ENCODE results near the gene PPT2.

PPT2 gene

DNA sequence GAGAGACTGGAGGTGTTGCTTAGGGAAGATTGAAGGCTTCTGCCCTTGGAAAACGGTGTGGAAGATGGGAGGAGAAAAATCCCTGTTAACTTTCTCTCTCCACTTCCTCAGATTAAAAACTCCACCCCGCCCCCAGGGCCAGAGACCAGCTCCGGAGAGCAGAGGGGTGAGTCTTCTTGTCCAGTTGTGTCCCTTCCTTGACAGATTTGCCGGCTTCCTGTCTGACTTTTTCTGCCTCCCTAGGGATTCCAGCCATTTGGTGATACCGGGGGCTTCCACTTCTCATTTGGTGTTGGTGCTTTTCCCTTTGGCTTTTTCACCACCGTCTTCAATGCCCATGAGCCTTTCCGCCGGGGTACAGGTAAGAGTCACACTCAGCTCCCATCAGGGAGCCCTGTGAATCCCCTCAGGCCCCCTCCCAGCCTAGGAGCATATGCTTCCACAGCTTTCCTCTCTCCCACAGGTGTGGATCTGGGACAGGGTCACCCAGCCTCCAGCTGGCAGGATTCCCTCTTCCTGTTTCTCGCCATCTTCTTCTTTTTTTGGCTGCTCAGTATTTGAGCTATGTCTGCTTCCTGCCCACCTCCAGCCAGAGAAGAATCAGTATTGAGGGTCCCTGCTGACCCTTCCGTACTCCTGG is 25.9 kb downstream of the PPT2 start:
- no peak for DNase-seq (ENCODE audit: low read depth)
- H3K4me3 ChIP-seq (ENCODE audit: low read length), result no peak overlapping the region
- TF ChIP-seq, protein P1, sequence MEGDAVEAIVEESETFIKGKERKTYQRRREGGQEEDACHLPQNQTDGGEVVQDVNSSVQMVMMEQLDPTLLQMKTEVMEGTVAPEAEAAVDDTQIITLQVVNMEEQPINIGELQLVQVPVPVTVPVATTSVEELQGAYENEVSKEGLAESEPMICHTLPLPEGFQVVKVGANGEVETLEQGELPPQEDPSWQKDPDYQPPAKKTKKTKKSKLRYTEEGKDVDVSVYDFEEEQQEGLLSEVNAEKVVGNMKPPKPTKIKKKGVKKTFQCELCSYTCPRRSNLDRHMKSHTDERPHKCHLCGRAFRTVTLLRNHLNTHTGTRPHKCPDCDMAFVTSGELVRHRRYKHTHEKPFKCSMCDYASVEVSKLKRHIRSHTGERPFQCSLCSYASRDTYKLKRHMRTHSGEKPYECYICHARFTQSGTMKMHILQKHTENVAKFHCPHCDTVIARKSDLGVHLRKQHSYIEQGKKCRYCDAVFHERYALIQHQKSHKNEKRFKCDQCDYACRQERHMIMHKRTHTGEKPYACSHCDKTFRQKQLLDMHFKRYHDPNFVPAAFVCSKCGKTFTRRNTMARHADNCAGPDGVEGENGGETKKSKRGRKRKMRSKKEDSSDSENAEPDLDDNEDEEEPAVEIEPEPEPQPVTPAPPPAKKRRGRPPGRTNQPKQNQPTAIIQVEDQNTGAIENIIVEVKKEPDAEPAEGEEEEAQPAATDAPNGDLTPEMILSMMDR (IDR thresholded peaks at IDR 0.05; ENCODE audit: insufficient read depth, low read depth, low read length, missing control alignments), result no peak

DNA sequence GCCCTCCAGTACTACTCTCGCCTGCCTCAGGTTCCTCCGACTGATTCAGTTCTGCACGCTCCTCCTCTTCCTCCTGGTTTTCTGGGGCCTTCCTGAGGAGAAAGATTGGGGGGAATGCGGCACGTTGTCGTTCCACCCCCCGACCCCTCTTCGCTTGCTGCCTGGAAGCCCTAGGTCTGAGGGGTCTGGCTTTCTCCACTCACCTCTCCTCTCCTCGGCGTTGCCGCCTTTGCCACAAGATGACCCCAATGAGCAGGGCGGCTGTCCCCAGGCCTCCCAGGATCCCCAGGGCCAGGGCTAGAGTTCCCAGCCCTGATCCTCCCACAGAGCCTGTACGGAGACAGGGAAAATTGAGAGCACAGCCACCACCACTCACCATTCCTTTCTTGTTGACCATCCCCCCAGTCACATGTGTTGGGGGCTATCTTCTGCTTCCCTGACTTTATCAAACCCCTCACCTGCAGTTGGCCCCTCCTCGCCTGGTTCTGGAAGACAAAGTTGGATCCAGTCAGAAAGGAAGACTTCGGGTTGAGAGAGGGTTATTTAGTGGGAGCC is 27.3 kb downstream of the PPT2 start:
- DNase-seq (ENCODE audit: low read depth), result no peak
- TF ChIP-seq, protein P1 (IDR thresholded peaks at IDR 0.05; ENCODE audit: insufficient read depth, low read depth, low read length, missing control alignments), result no peak
- no peak overlapping the region for H3K4me3 ChIP-seq (ENCODE audit: low read length)

DNA sequence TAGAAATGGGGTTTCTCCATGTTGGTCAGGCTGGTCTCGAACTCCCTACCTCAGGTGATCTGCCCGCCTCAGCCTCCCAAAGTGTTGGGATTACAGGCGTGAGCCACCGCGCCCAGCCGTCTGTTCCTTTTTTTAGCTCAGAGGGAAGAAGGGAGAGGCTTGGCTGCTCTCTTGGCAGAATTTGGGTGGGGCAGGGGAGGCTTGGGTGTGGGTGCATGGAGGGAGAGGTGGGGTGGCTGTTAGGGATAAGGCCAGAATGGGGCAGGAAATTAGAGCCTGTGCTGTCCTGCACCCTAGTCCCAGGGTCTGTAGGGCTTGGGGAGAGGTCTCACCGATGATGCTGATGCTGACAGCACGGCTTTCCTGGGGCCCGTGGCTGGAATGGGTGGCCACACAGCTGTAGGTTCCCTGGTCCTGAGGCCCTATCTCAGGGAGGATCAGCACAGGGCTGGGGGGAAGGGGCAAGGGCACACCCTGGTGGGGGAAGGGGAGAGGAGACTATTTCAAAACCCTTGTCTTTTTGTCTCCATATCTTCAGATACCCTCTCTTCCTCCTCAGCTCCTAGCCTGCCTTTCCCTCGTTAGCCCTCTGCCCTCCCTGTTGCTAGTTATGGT is 28.1 kb downstream of the PPT2 start:
- TF ChIP-seq, protein P1 (IDR thresholded peaks at IDR 0.05; ENCODE audit: insufficient read depth, low read depth, low read length, missing control alignments), result no peak
- H3K4me3 ChIP-seq (ENCODE audit: low read length), result no peak overlapping the region

DNA sequence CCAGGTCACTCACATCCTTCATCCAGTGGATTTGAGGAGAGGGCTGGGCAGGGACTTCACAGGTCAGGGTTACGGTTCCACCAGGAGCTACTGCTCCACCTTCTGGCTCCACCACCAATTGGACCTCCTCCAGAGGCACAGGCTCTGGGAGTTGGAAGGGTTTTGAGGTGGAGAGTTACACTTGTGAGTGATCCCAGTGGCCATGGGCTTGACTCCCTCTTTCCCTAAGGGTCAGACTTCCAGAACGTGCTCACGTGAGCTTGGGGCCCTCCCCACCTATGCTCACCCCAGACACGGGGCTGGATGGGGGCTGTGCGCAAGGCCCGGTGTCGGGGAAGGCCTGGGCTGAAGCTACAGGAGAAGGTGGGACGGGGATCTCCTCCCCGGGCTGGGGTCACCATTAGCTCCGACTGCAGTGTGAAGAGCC is 28.6 kb downstream of the PPT2 start:
- no peak for DNase-seq (ENCODE audit: low read depth)
- TF ChIP-seq, protein P1 (IDR thresholded peaks at IDR 0.05; ENCODE audit: insufficient read depth, low read depth, low read length, missing control alignments), result no peak

More for the DNA sequence above, 28.1 kb downstream of the PPT2 start:
- no peak for DNase-seq (ENCODE audit: low read depth)

DNA sequence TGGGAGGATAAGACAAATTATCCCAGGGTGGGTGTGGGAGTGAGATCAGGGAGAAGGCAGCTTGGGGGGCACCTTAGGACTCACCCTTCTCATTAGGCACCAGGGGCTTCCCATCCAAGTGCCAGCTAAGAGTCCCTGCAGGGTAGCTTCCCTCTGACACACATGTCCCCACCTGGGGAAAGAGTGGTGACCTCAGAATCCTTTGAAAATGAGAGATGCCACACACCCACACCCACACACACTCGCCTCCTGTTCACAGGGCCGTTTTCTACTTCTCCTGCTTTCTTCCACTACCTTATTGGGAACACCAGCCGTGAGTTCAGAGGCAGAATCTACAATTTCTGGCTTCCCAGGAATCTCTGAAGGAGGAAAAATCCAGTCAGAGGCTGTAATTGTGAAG is 29.1 kb downstream of the PPT2 start:
- no peak overlapping the region for H3K4me3 ChIP-seq (ENCODE audit: low read length)
- TF ChIP-seq, protein P1 (IDR thresholded peaks at IDR 0.05; ENCODE audit: insufficient read depth, low read depth, low read length, missing control alignments), result no peak
- DNase-seq (ENCODE audit: low read depth), result no peak

More for the DNA sequence above, 28.6 kb downstream of the PPT2 start:
- H3K4me3 ChIP-seq (ENCODE audit: low read length), result no peak overlapping the region

DNA sequence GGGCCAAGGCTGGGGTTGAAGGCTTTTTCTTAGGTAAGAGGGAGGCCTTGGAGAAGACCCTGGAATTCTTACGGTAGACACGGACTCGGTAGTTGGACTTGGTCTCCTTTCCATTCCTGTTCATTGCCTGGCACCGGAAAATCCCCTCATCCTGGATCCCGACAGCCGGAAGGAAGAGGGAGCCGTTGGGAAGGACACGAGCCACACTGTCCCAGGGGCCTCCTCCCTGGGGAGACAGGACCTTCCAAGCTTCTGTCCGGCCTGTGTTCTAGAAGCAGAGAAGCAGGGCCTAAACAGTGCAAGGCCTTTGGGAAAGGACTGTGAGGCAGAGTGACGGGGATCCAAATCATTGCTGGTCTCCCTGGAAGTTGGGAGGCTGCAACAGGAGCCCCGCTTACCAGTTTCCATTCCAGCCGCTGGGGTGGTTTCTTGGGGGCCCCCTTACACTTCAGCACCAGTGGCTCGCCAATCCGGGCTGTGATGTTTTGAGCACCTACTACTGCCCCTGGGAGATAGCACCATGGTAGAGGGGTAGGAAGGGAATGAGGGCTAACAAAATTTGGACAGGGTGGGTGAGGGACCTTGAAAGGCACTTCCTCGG is 29.6 kb downstream of the PPT2 start:
- TF ChIP-seq, protein P1 (IDR thresholded peaks at IDR 0.05; ENCODE audit: insufficient read depth, low read depth, low read length, missing control alignments), result no peak
- H3K4me3 ChIP-seq (ENCODE audit: low read length), result no peak overlapping the region
- no peak for DNase-seq (ENCODE audit: low read depth)

Measured in epithelial cell of esophagus (primary cell).